ENCODE data around the gene AFF4. TPM values are rescaled to one million over a fixed set of nuclear protein-coding genes. Genes with fewer than 3 reads are reported as not detected.
"Not testable (repeated sequence)": the region's sequence is repeated elsewhere in the genome, so short reads cannot be mapped to it uniquely, and the experiment has no call there.

The AFF4 gene
- total and polyA plus RNA-seq, 4 donors, result 8.9 to 103 (median 41.9) TPM

GRCh38 chr5:132965120-132965519, 1.7 kb upstream of the AFF4 start:
- no peak overlapping the region for H3K4me3 ChIP-seq
- no peaks in the 10 kb centered on the region for H3K27me3 ChIP-seq (ENCODE audit: control insufficient read depth in 3 of 3, insufficient read depth in 3 of 3, low read length in 2 of 3)
- 96% methylated on average over 4 of the region's 4 CpGs for WGBS, 2 donors
- ATAC-seq (ENCODE audit: insufficient read depth, low FRiP score), result no peak
- H3K36me3 ChIP-seq (ENCODE audit: control insufficient read depth in 4 of 4, insufficient read depth in 4 of 4, low read length in 4 of 4), result no peaks in the 10 kb centered on the region
- H3K9me3 ChIP-seq (ENCODE audit: control insufficient read depth in 4 of 4, insufficient read depth in 3 of 4, low read length in 3 of 4), result no peaks in the 10 kb centered on the region
- no peak overlapping the region for H3K9ac ChIP-seq (ENCODE audit: insufficient read depth in 1 of 2, low read length in 2 of 2)
- H3K27ac ChIP-seq (ENCODE audit: low read depth in 1 of 2, low read length in 1 of 2), result no peak overlapping the region
- peaks cover 0 to 15% (median 5%) of the 10 kb centered on the region in 5 donors for H3K4me1 ChIP-seq (ENCODE audit: control insufficient read depth in 5 of 5, insufficient read depth in 5 of 5, low read length in 5 of 5)
- no peak for DNase-seq
- TF ChIP-seq CTCF (IDR thresholded peaks at IDR 0.05; ENCODE audit: control extremely low read depth, extremely low read depth), result no peak

GRCh38 chr5:132962429-132963021, 909 bp downstream of the AFF4 start:
- ATAC-seq (ENCODE audit: insufficient read depth, low FRiP score) (no peak), DNase-seq (peak; percentile 68 to 89 (median 89))
- Histone ChIP-seq H3K4me1 (ENCODE audit: control insufficient read depth in 5 of 5, insufficient read depth in 5 of 5, low read length in 5 of 5) (peaks cover 0 to 15% (median 5%) of the 10 kb centered on the region in 5 donors), H3K27ac (ENCODE audit: low read depth in 1 of 2, low read length in 1 of 2) (peak overlapping the region; percentile 98 to 99), H3K27me3 (ENCODE audit: control insufficient read depth in 3 of 3, insufficient read depth in 3 of 3, low read length in 2 of 3) (no peaks in the 10 kb centered on the region), H3K36me3 (ENCODE audit: control insufficient read depth in 4 of 4, insufficient read depth in 4 of 4, low read length in 4 of 4) (no peaks in the 10 kb centered on the region), H3K4me3 (peak overlapping the region; percentile 93), H3K9me3 (ENCODE audit: control insufficient read depth in 4 of 4, insufficient read depth in 3 of 4, low read length in 3 of 4) (no peaks in the 10 kb centered on the region), H3K9ac (ENCODE audit: insufficient read depth in 1 of 2, low read length in 2 of 2) (peak overlapping the region; percentile 93 to 96)
- 0 to 2% methylated on average over 21 of the region's 21 CpGs for WGBS, 2 donors
- TF ChIP-seq CTCF (IDR thresholded peaks at IDR 0.05; ENCODE audit: control extremely low read depth, extremely low read depth), result no peak

GRCh38 chr5:132961887-132962286, 1.5 kb downstream of the AFF4 start:
- Histone ChIP-seq H3K4me1 (ENCODE audit: control insufficient read depth in 5 of 5, insufficient read depth in 5 of 5, low read length in 5 of 5) (peaks cover 0 to 15% (median 5%) of the 10 kb centered on the region in 5 donors), H3K9ac (ENCODE audit: insufficient read depth in 1 of 2, low read length in 2 of 2) (peak overlapping the region; percentile 93 to 96), H3K9me3 (ENCODE audit: control insufficient read depth in 4 of 4, insufficient read depth in 3 of 4, low read length in 3 of 4) (no peaks in the 10 kb centered on the region), H3K27ac (ENCODE audit: low read depth in 1 of 2, low read length in 1 of 2) (peak overlapping the region in 1 of 2 donors; percentile 98), H3K36me3 (ENCODE audit: control insufficient read depth in 4 of 4, insufficient read depth in 4 of 4, low read length in 4 of 4) (peaks cover 0 to 1% (median 0%) of the 10 kb centered on the region in 4 donors), H3K4me3 (no peak overlapping the region), H3K27me3 (ENCODE audit: control insufficient read depth in 3 of 3, insufficient read depth in 3 of 3, low read length in 2 of 3) (no peaks in the 10 kb centered on the region)
- ATAC-seq (ENCODE audit: insufficient read depth, low FRiP score) (no peak), DNase-seq (peak in 2 of 3 donors; percentile 80 to 85)
- no peak for TF ChIP-seq CTCF (IDR thresholded peaks at IDR 0.05; ENCODE audit: control extremely low read depth, extremely low read depth)
- WGBS, 2 donors, result 11 to 17% methylated on average over 5 of the region's 5 CpGs

- H3K9me3 ChIP-seq (ENCODE audit: control insufficient read depth in 4 of 4, insufficient read depth in 3 of 4, low read length in 3 of 4); H3K27ac ChIP-seq (ENCODE audit: low read depth in 1 of 2, low read length in 1 of 2); H3K4me3 ChIP-seq; DNase-seq; ATAC-seq (ENCODE audit: insufficient read depth, low FRiP score); H3K27me3 ChIP-seq (ENCODE audit: control insufficient read depth in 3 of 3, insufficient read depth in 3 of 3, low read length in 2 of 3); H3K36me3 ChIP-seq (ENCODE audit: control insufficient read depth in 4 of 4, insufficient read depth in 4 of 4, low read length in 4 of 4): not testable (repeated sequence)
- Histone ChIP-seq H3K4me1 (ENCODE audit: control insufficient read depth in 5 of 5, insufficient read depth in 5 of 5, low read length in 5 of 5) (peaks cover 0 to 15% (median 5%) of the 10 kb centered on the region in 5 donors), H3K9ac (ENCODE audit: insufficient read depth in 1 of 2, low read length in 2 of 2) (peak overlapping the region in 1 of 2 donors; percentile 96)
- 89 to 91% methylated on average over 11 of the region's 11 CpGs for WGBS, 2 donors
These were observed 2.2 kb downstream of the AFF4 start for GRCh38 chr5:132961123-132961815.

GRCh38 chr5:132956166-132956799, 7.2 kb downstream of the AFF4 start:
- peaks cover 0 to 11% (median 8%) of the 10 kb centered on the region in 5 donors for H3K4me1 ChIP-seq (ENCODE audit: control insufficient read depth in 5 of 5, insufficient read depth in 5 of 5, low read length in 5 of 5)
- H3K36me3 ChIP-seq (ENCODE audit: control insufficient read depth in 4 of 4, insufficient read depth in 4 of 4, low read length in 4 of 4), result peaks cover 0 to 11% (median 1%) of the 10 kb centered on the region in 4 donors
- DNase-seq; H3K4me3 ChIP-seq; H3K27ac ChIP-seq (ENCODE audit: low read depth in 1 of 2, low read length in 1 of 2); H3K9ac ChIP-seq (ENCODE audit: insufficient read depth in 1 of 2, low read length in 2 of 2); H3K27me3 ChIP-seq (ENCODE audit: control insufficient read depth in 3 of 3, insufficient read depth in 3 of 3, low read length in 2 of 3); ATAC-seq (ENCODE audit: insufficient read depth, low FRiP score); H3K9me3 ChIP-seq (ENCODE audit: control insufficient read depth in 4 of 4, insufficient read depth in 3 of 4, low read length in 3 of 4): not testable (repeated sequence)
- WGBS, 2 donors, result 89 to 90% methylated on average over 6 of the region's 6 CpGs

Measured in lung (tissue), 12 donors.